Activated CD8-positive, alpha-beta memory T cell treated with anti-CD3 and anti-CD28 coated beads, Interleukin-2, amount 50 U/mL, for 48 hours (primary cell): ENCODE data around the gene AGPAT4.
A peak's percentile ranks its signal among the peaks of the same experiment; 100 is the strongest.

Experiments used
- DNase-seq: peaks from one replicate; pipeline ENCODE4 v3.0.0-alpha.2; 2020

The AGPAT4 gene

GRCh38 chr6:161281092-161281491 is 7.2 kb upstream of the AGPAT4 start:
- DNase-seq: no peak

- DNase-seq: no peak
Measured at GRCh38 chr6:161279677-161280415, 6.0 kb upstream of the AGPAT4 start.

GRCh38 chr6:161276605-161277155 is 2.8 kb upstream of the AGPAT4 start:
- DNase-seq: no peak

GRCh38 chr6:161274898-161275297 is 1.0 kb upstream of the AGPAT4 start:
- DNase-seq: no peak

- DNase-seq: no peak
Measured at GRCh38 chr6:161274488-161274858, 612 bp upstream of the AGPAT4 start.

- peak; percentile 65 for DNase-seq
Measured at GRCh38 chr6:161273274-161273751, 548 bp downstream of the AGPAT4 start.

- DNase-seq: no peak
Measured at GRCh38 chr6:161272635-161273273, 1.1 kb downstream of the AGPAT4 start.

GRCh38 chr6:161271343-161272030 is 2.4 kb downstream of the AGPAT4 start:
- no peak for DNase-seq

- DNase-seq: no peak
Measured at GRCh38 chr6:161270116-161270515, 3.7 kb downstream of the AGPAT4 start.

- no peak for DNase-seq
Measured at GRCh38 chr6:161269310-161269709, 4.6 kb downstream of the AGPAT4 start.

- no peak for DNase-seq
Measured at GRCh38 chr6:161268531-161269210, 5.2 kb downstream of the AGPAT4 start.

- DNase-seq: no peak
Measured at GRCh38 chr6:161266513-161267230, 7.2 kb downstream of the AGPAT4 start.

GRCh38 chr6:161265975-161266374 is 7.9 kb downstream of the AGPAT4 start:
- DNase-seq: no peak

GRCh38 chr6:161265554-161265953 is 8.3 kb downstream of the AGPAT4 start:
- DNase-seq: no peak

- DNase-seq: no peak
Measured at GRCh38 chr6:161264181-161264580, 9.7 kb downstream of the AGPAT4 start.

GRCh38 chr6:161261816-161262215 is 12.0 kb downstream of the AGPAT4 start:
- DNase-seq: no peak

GRCh38 chr6:161261325-161261724 is 12.5 kb downstream of the AGPAT4 start:
- no peak for DNase-seq

GRCh38 chr6:161259302-161259701 is 14.6 kb downstream of the AGPAT4 start:
- DNase-seq: no peak

GRCh38 chr6:161257793-161258457 is 15.9 kb downstream of the AGPAT4 start:
- DNase-seq: no peak

GRCh38 chr6:161256407-161256806 is 17.5 kb downstream of the AGPAT4 start:
- DNase-seq: no peak

- no peak for DNase-seq
Measured at GRCh38 chr6:161255518-161255917, 18.3 kb downstream of the AGPAT4 start.
